OCI-LY3 (cell line): Measurements from ENCODE around the gene KRTAP17-1.
"Not testable (repeated sequence)": the region's sequence is repeated elsewhere in the genome, so short reads cannot be mapped to it uniquely, and the experiment has no call there.

Experiments
- H2AFZ ChIP-seq: fragments of 200-600, 300-600 bp; shearing (Covaris generic); 2 replicates; pipeline ENCODE4 v1.6.0; 2014; ENCODE audit warnings: antibody characterized with exemption, low read depth, low read length
- H3K27ac ChIP-seq: fragments of 200-600, 300-600 bp; sonication (generic); 2 replicates; pipeline ENCODE4 v1.5.1; 2014; ENCODE audit warnings: mild to moderate bottlenecking, low read length, moderate library complexity, mixed read lengths
- H3K27me3 ChIP-seq: fragments of 200-600, 300-600 bp; sonication (generic); 2 replicates; pipeline ENCODE4 v1.6.1; 2014; ENCODE audit warnings: low read depth, low read length, mixed read lengths
- H3K36me3 ChIP-seq: fragments of 200-600, 300-600 bp; sonication (generic); replicated peaks from 2 replicates; pipeline ENCODE3; 2014; ENCODE audit warnings: low read depth, low read length, mixed read lengths
- H3K4me1 ChIP-seq: fragments of 300-600, 200-600 bp; sonication (generic); 2 replicates; pipeline ENCODE4 v1.6.1; 2014; ENCODE audit warnings: low read length, mixed read lengths
- H3K4me2 ChIP-seq: fragments of 200-600, 300-600 bp; sonication (generic); 2 replicates; pipeline ENCODE4 v1.6.1; 2014; ENCODE audit warnings: low read length, mixed read lengths
- H3K4me3 ChIP-seq: fragments of 300-600, 200-600 bp; sonication (generic); 2 replicates; pipeline ENCODE4 v1.5.1; 2014; ENCODE audit warnings: antibody characterized with exemption, mild to moderate bottlenecking, low read length, moderate library complexity
- H3K79me2 ChIP-seq: fragments of 300-600, 200-600 bp; shearing (Covaris generic); 2 replicates; pipeline ENCODE4 v1.6.1; 2014; ENCODE audit warnings: mild to moderate bottlenecking, low read length, mixed read lengths
- H3K9ac ChIP-seq: fragments of 300-600, 200-600 bp; shearing (Covaris generic); 2 replicates; pipeline ENCODE4 v1.6.0; 2014; ENCODE audit warnings: mild to moderate bottlenecking, low read length, moderate library complexity
- H3K9me3 ChIP-seq: fragments of 200-600, 300-600 bp; shearing (Covaris generic); 2 replicates; pipeline ENCODE4 v1.6.1; 2014; ENCODE audit warnings: low read length, mixed read lengths; ENCODE audit not compliant: insufficient read depth
- H4K20me1 ChIP-seq: fragments of 200-600, 300-600 bp; sonication (generic); 2 replicates; pipeline ENCODE4 v1.6.1; 2016; ENCODE audit warnings: low read length, mixed read lengths; ENCODE audit not compliant: insufficient read depth
- CTCF ChIP-seq: fragments of 200-600, 300-600 bp; sonication (generic); IDR thresholded peaks from 2 replicates; pipeline ENCODE4 v1.5.1; 2014; ENCODE audit warnings: antibody characterized with exemption, low read length, low read depth
- EZH2phosphoT487 ChIP-seq: fragments of 200-600 bp; shearing (Covaris generic); IDR thresholded peaks from 2 replicates; pipeline ENCODE4 v1.6.1; 2018; ENCODE audit warnings: antibody characterized with exemption, mixed run types, low read depth

KRTAP17-1 gene

GRCh38 chr17:41284043-41284442 lies 31.5 kb downstream of the KRTAP17-1 start:
- H4K20me1 ChIP-seq: no peaks in the 10 kb centered on the region
- no peaks in the 10 kb centered on the region for H3K79me2 ChIP-seq
- no peak overlapping the region for H3K4me2 ChIP-seq
- no peaks in the 10 kb centered on the region for H3K4me1 ChIP-seq
- H3K27me3 ChIP-seq: peaks cover 45% of the 10 kb centered on the region
- H3K9ac ChIP-seq: no peak overlapping the region
- no peaks in the 10 kb centered on the region for H3K9me3 ChIP-seq
- no peak overlapping the region for H2AFZ ChIP-seq
- H3K4me3 ChIP-seq: no peak overlapping the region
- TF ChIP-seq CTCF: no peak
- TF ChIP-seq EZH2phosphoT487: no peak
- no peak overlapping the region for H3K27ac ChIP-seq
- H3K36me3 ChIP-seq: no peaks in the 10 kb centered on the region

GRCh38 chr17:41278176-41278955 lies 37.1 kb downstream of the KRTAP17-1 start:
- no peak overlapping the region for H3K4me2 ChIP-seq
- no peak overlapping the region for H3K27ac ChIP-seq
- H2AFZ ChIP-seq: no peak overlapping the region
- no peak for TF ChIP-seq EZH2phosphoT487
- no peak for TF ChIP-seq CTCF
- H3K36me3 ChIP-seq: no peaks in the 10 kb centered on the region
- no peak overlapping the region for H3K9ac ChIP-seq
- H4K20me1 ChIP-seq: no peaks in the 10 kb centered on the region
- no peaks in the 10 kb centered on the region for H3K9me3 ChIP-seq
- H3K4me1 ChIP-seq: no peaks in the 10 kb centered on the region
- no peaks in the 10 kb centered on the region for H3K79me2 ChIP-seq
- H3K27me3 ChIP-seq: peaks cover 29% of the 10 kb centered on the region
- no peak overlapping the region for H3K4me3 ChIP-seq

GRCh38 chr17:41275648-41276190 lies 39.8 kb downstream of the KRTAP17-1 start, which contains the start of gene KRTAP9-7:
TSS of gene KRTAP9-7 (plus strand) at chr17:41275698. CDS start at chr17:41275698, 0 bp downstream.
- not testable (repeated sequence) for H3K4me3 ChIP-seq, H2AFZ ChIP-seq, H3K27ac ChIP-seq, H3K79me2 ChIP-seq, H3K9ac ChIP-seq, H3K9me3 ChIP-seq, H4K20me1 ChIP-seq, H3K4me2 ChIP-seq, H3K4me1 ChIP-seq, H3K36me3 ChIP-seq
- peaks cover 17% of the 10 kb centered on the region for H3K27me3 ChIP-seq

GRCh38 chr17:41271858-41272257 lies 43.7 kb downstream of the KRTAP17-1 start:
- no peak overlapping the region for H3K27ac ChIP-seq
- H2AFZ ChIP-seq: no peak overlapping the region
- H3K79me2 ChIP-seq: no peaks in the 10 kb centered on the region
- H3K4me1 ChIP-seq: peaks cover 7% of the 10 kb centered on the region
- H3K9me3 ChIP-seq: no peaks in the 10 kb centered on the region
- peaks cover 9% of the 10 kb centered on the region for H3K27me3 ChIP-seq
- H4K20me1 ChIP-seq: no peaks in the 10 kb centered on the region
- H3K9ac ChIP-seq: no peak overlapping the region
- no peak overlapping the region for H3K4me3 ChIP-seq
- H3K36me3 ChIP-seq: no peaks in the 10 kb centered on the region
- TF ChIP-seq CTCF (no peak), EZH2phosphoT487 (no peak)
- peak overlapping the region; percentile 9; the same call in 1 of the 2 replicates for H3K4me2 ChIP-seq

GRCh38 chr17:41271323-41271722 lies 44.2 kb downstream of the KRTAP17-1 start:
- not testable (repeated sequence) for H3K27me3 ChIP-seq, H3K9ac ChIP-seq, H3K27ac ChIP-seq, H3K79me2 ChIP-seq, H3K9me3 ChIP-seq, H3K4me1 ChIP-seq, H3K36me3 ChIP-seq, H4K20me1 ChIP-seq, H2AFZ ChIP-seq, H3K4me3 ChIP-seq, H3K4me2 ChIP-seq
